HL-60 (cell line): ENCODE measurements around the gene CHDH.

ENCODE experiments used
- POLR2AphosphoS5 ChIP-seq: IDR thresholded peaks from 2 replicates; pipeline ENCODE4 v1.6.1; 2012; ENCODE audit warnings: low read depth
- SPI1 ChIP-seq: IDR thresholded peaks from 2 replicates; pipeline ENCODE4 v1.6.1; 2012; ENCODE audit warnings: low read depth, mild to moderate bottlenecking, borderline replicate concordance
- TF ChIP-seq, protein P1 (sequence below): IDR thresholded peaks from one replicate; pipeline ENCODE4 v1.5.1; 2011; ENCODE audit warnings: low read length, control low read depth, inconsistent platforms; ENCODE audit not compliant: insufficient read depth
- TF ChIP-seq, protein P2 (sequence below): IDR thresholded peaks from 2 replicates; pipeline ENCODE4 v1.6.1; 2012; ENCODE audit warnings: low read depth; ENCODE audit not compliant: insufficient replicate concordance

DNA sequence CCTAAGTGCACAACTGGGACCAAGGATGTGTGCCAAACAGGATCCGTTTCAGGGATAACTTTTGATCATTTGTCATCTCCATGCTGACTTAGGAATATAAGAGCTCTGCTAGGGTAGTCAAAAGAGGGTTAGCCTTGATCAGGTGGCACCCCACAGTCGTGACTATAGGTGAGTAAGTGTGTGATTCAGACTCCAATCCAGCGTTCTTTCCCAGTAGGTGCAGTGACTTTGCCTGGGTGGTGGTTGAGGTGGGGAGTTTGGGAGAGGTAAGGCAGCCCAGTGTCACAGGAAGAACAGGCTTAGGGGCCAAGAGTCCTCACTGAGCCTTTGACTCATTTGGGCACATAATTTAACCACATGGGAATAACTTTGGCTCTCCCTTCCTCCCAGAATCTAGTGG, 51.0 kb downstream of the CHDH start:
- TF ChIP-seq POLR2AphosphoS5 (no peak), SPI1 (no peak)
- TF ChIP-seq, protein P1, sequence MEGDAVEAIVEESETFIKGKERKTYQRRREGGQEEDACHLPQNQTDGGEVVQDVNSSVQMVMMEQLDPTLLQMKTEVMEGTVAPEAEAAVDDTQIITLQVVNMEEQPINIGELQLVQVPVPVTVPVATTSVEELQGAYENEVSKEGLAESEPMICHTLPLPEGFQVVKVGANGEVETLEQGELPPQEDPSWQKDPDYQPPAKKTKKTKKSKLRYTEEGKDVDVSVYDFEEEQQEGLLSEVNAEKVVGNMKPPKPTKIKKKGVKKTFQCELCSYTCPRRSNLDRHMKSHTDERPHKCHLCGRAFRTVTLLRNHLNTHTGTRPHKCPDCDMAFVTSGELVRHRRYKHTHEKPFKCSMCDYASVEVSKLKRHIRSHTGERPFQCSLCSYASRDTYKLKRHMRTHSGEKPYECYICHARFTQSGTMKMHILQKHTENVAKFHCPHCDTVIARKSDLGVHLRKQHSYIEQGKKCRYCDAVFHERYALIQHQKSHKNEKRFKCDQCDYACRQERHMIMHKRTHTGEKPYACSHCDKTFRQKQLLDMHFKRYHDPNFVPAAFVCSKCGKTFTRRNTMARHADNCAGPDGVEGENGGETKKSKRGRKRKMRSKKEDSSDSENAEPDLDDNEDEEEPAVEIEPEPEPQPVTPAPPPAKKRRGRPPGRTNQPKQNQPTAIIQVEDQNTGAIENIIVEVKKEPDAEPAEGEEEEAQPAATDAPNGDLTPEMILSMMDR, result no peak
- TF ChIP-seq, protein P2, sequence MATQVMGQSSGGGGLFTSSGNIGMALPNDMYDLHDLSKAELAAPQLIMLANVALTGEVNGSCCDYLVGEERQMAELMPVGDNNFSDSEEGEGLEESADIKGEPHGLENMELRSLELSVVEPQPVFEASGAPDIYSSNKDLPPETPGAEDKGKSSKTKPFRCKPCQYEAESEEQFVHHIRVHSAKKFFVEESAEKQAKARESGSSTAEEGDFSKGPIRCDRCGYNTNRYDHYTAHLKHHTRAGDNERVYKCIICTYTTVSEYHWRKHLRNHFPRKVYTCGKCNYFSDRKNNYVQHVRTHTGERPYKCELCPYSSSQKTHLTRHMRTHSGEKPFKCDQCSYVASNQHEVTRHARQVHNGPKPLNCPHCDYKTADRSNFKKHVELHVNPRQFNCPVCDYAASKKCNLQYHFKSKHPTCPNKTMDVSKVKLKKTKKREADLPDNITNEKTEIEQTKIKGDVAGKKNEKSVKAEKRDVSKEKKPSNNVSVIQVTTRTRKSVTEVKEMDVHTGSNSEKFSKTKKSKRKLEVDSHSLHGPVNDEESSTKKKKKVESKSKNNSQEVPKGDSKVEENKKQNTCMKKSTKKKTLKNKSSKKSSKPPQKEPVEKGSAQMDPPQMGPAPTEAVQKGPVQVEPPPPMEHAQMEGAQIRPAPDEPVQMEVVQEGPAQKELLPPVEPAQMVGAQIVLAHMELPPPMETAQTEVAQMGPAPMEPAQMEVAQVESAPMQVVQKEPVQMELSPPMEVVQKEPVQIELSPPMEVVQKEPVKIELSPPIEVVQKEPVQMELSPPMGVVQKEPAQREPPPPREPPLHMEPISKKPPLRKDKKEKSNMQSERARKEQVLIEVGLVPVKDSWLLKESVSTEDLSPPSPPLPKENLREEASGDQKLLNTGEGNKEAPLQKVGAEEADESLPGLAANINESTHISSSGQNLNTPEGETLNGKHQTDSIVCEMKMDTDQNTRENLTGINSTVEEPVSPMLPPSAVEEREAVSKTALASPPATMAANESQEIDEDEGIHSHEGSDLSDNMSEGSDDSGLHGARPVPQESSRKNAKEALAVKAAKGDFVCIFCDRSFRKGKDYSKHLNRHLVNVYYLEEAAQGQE, result no peak
